ENCODE results near the gene RAVER2.
"Not testable (repeated sequence)": the region's sequence is repeated elsewhere in the genome, so short reads cannot be mapped to it uniquely, and the experiment has no call there.

RAVER2 gene

DNA sequence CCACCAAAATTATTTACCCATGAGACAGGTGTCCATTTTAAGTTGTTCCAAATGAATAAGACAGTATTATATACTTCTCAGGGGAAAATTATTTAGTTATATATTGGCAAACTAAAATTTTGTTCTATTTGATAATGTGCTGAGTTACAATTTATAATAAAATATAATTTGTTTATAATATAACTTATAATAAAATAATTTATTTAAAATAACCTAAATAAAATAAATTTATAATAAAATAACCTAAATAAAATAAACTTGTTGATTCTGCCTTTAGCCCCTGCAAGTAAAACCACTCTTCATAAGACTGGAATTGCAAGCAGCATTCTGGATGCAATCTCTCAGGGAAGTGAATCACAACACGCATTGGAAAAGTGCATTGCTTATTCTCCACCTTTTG is 69.6 kb downstream of the RAVER2 start:
- DNase-seq (ENCODE audit: low spot score): no peak

DNA sequence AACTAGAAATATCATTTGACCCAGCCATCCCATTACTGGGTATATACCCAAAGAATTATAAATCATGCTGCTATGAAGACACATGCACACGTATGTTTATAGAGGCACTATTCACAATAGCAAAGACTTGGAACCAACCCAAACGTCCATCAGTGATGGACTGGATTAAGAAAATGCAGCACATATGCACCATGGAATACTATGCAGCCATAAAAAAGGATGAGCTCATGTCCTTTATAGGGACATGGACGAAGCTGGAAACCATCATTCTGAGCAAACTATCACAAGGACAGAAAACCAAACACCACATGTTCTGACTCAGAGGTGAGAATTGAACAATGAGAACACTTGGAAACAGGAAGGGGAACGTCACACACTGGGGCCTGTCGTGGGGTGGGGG is 72.5 kb downstream of the RAVER2 start:
- not testable (repeated sequence) for DNase-seq (ENCODE audit: low spot score)

DNA sequence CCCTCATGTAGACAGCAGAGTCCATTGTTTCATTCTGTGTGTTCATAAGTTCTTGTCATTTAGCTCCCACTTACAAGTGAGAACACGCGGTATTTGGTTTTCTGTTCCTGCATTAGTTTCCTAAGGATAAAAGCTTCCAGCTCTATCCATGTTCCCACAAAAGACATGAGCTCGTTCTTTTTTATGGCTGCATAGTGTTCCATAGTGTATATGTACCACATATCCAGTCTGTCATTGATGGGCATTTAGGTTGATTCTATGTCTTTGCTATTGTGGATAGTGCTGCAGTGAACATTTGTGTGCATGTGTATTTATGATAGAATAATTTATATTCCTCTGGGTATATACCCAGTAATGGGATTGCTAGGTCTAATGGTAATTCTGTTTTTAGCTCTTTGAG is 75.7 kb downstream of the RAVER2 start:
- not testable (repeated sequence) for DNase-seq (ENCODE audit: low spot score)

DNA sequence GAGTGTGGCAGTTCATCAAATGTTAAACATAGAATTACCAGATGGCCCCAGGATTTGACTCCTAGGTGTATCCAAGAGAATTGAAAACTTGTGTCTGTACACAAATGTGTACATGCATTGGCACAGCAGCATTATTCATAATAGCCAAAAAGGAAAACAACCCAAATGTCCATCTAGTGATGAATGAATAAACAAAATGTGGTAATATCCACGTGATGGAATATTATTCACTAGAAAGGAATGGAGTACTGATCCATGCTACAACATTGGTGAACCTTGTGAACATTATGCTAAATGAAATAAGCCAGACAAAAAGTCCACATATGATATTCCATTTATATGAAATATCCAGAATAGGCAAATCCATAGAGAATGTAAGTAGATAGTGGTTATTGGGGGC is 77.7 kb downstream of the RAVER2 start:
- no peak for DNase-seq (ENCODE audit: low spot score)

DNA sequence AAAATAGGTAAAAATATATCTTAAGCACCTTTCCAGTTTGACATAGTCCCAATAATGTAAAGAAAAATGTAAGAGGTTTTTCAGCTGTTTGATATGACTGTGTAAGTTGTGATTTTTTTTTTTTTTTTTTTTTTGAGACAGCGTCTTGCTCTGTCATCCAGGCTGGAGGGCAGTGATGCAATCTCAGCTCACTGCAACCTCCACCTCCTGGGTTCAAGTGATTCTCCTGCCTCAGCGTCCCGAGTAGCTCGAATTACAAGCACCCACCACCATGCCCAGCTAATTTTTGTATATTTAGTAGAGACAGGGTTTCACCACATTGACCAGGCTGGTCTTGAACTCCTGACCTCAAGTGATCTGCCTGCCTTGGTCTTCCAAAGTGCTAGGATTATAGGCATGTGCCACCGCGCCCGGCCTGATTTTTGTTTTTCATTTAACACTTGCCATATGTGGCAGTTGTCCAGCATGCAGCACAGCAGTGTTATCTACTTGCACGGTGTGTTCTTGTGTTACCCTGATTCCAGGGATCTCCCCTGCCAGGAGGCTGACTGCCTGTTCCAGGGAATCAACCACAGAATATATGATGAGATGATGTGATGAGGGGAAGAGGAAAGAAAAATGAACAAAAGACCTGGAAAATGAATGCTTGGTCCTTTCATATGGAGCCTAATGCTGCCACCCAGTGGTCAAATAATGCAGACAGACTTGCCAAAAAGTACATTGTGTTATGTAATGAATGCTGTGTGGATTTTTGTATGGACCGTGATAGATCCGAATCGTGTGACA is 79.0 kb downstream of the RAVER2 start:
- peak; percentile 64 for DNase-seq (ENCODE audit: low spot score)

DNA sequence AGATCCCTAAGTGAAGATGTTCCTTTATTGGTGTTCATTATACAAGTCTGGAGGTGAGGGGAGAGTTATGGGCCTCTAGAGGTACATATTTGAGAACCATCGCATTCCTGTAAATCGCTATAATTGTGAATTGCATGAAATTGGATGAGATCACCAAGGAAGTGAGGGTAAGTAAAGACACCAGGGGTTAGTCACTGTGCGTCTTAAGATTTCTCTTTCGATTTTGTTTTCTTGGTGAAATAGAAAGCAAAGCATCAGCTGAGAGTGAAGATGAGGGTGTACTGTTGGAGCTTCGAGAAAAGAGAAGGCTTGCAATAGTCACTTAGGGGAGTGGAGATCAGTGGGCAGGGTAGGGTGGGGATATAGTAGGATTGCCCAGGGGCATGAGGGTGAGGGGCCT is 82.1 kb downstream of the RAVER2 start:
- no peak for DNase-seq (ENCODE audit: low spot score)

DNA sequence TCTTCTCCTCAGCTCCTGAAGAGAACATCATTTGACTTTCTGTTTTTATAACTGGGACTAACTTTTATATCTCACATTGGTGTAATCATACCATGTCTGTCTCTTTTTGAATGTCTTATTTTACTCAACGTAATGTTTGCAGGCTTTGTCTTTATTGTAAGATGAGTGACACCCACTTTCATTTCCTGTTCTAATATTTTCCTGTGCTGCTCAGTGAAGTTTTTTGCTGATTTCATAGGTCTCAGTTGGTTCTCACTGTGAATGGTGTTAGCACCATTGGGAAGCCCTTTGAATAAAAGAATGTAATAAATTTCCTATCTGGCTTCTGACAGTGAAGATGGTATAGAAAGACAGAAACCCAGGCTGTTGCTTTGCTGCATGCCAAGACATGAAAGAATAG is 84.0 kb downstream of the RAVER2 start:
- no peak for DNase-seq (ENCODE audit: low spot score)

DNA sequence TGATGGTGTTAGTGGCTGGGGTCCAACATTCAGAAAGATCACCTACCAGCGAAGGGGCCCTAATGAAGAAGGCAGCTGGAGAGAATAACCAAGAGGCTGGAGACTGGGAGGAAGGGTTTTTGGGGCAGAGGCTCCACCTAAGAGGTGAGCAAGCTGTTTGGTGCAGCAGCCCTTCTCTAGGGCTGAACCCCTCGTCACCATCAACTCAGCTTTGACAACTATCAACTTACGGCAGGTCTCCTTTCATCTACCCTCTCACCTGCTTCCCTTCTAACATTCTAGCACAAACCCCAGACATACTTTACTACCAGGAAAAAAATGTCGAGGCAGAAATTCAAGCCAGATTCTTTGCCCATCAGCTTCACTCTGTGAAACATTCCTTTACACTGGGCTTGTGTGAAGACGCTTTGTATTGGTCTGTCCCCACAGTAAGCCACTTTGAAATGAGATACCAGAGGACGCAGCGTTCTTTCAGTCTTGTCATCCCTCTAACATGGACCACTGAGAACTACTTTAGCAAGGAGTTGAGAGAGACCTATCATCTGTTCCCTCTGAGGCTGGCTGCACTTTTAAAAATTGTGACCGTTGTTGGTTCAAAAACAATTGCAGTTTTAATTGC is 84.6 kb downstream of the RAVER2 start:
- no peak for DNase-seq (ENCODE audit: low spot score)

DNA sequence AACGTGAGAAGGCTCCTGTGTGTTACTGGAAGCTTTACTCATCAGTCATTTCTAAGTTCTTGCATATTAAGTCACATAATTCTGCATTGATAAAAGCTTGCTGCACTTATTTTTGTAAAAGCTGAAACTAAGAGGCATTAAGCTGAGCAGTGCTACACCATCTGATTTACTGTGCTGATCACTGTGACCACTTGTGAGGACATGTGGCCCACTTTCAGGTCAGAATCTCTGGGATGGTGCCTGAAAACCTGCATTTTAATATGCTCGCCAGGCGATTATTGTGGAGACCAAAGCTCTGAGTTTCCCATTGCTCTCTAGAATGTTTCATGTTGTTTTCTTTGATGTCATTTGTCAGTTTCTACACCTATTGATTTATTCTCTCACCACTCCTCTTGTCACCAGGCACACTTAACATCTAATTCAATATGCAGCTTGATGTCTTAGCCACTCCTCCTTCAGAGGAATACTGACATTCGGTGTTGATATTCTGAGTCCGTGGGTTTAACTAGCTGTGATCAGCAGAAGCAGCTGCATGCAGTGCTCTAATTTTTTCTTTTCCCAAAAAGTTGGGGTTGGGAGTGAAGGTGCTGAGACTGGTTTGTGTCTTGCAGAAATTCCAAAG is 85.3 kb downstream of the RAVER2 start:
- no peak for DNase-seq (ENCODE audit: low spot score)

DNA sequence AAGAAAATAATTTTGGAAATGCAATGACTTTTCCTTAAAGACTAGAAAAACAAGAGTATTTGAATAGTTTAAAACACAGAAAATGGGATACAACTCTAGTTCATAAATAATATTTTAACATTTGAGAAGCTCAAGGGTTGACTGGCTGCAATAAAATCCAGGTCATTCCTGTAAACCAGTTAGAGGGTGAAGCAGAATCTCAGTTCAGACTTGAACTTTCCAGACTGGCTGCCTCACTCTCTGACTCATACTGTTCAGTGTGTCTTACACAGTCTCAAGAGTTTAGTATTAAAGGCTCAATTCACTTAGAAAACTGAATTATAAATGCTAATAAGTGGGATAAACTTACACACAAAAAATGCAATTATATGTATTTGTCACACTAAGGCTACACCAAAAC is 89.9 kb downstream of the RAVER2 start:
- DNase-seq (ENCODE audit: low spot score): peak; percentile 65

DNA sequence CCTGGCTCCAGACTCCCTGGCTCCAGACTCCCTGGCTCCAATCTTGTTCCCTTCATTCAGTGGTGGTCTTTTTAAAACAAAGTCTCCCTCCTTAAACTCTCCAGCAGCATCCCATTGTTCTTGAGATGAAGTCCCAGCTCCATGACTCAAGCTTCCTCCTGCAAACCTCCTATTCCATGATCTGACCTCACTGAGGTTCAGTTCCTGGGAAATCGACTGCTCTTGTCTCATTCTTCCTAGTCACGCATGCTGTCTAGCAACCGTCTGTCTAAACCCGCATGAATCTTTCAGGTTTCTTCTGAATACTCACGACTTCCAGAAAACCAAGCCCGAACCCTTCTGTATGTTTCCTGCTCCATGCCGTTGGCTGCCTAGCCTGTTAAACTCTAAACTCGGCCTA is 91.9 kb downstream of the RAVER2 start:
- DNase-seq (ENCODE audit: low spot score): no peak

DNA sequence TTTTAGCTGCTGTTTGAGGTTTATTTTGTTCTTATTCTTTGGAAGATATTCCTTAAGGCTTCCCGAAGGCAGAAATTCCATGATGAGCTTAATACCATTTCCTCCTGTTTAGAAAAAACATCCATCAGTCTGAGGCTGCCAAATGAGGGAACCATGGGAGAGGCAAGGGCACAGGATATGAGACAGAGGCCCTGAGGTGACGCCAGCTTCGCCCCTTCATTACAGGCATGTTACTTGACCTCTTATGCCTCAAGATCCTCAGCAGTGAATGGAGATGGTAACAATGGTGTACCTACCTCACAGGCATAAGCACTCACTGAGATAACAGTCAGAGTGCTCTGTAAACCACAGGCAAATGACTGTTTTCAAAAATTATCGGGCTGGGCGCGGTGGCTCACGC is 93.6 kb downstream of the RAVER2 start:
- no peak for DNase-seq (ENCODE audit: low spot score)

DNA sequence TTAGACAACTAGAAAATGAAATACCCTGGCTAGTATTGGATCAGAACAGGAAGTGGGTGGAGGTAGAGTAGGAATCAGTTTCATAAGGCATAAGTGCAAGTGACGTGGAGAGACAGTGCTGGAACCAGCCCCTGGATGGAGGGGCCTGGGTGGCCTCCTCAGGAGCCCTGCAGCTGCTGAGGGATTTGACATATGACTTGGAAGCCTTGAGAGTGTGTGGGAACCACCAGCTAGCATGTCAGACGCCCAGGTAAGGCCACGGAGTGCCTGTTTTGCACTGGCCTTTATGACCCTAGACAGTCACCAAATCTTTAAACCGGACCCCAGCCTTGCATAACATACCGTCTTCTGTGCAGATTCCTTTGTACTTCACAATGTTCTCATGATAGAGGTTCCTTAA is 94.4 kb downstream of the RAVER2 start:
- no peak for DNase-seq (ENCODE audit: low spot score)

DNA sequence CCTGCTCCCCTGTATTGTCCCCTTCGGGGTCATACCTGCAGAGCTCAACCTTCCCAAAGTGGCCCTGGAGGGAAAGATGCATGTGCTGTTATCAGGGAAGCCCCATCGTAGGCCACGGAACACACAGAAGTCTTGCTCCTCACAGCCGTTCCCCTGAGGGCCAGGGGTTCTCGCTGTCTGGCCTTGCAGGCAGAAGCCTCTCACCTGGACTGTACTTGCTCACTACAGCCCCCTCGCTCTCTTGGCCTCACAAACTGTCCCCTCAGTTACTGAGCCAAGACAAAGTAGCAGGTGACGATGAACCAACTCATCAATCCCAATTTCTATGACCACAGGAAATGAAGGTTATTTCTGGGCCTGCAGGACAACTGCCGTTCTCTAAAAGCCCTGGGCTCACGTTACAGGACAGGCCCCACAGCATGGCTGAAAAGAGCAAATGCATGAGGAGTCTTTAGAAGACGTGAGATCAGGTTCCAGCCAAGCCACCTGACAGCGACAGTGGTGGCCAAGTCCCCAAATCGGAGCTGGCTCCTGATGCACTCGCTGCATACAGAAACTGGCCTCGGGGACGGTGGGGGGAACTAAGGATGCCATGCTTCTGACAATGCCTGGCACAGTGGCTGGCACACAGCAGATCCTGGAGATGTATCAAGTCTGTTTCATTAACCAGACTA is 95.0 kb downstream of the RAVER2 start:
- no peak for DNase-seq (ENCODE audit: low spot score)

DNA sequence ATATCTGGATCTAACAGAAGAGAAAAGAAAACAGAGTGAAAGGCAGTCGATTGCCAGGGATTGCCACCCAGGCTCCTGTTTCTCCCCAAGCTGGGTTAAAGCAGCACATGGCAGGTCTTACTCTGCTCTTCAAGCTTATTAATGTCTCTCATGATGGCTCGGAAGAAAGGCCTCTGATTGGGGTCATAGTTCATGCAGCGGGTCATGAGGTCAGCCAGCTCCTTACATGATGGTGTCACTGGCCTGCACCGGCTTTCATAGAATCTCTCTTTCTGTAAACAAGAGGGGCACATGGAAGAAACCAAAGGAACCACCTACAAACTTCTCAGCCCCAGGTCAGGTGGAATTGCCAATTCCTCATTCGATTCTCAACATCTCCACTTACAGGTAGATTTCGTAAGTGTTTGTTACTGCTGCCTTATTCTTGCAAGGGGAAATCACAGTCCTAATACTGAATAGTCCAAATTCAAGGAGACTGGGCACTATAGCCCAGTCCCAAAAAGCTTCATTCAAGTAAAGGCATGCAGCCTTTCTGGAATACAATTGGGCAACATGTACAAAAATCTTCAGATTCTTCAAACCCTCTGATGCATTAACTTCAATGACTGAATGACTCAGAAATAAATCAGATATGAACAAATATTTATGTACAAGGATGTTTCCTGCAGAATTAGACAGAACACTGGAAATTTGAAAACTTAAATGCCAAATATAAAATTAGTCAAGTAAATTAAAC is 96.6 kb downstream of the RAVER2 start:
- DNase-seq (ENCODE audit: low spot score): no peak

DNA sequence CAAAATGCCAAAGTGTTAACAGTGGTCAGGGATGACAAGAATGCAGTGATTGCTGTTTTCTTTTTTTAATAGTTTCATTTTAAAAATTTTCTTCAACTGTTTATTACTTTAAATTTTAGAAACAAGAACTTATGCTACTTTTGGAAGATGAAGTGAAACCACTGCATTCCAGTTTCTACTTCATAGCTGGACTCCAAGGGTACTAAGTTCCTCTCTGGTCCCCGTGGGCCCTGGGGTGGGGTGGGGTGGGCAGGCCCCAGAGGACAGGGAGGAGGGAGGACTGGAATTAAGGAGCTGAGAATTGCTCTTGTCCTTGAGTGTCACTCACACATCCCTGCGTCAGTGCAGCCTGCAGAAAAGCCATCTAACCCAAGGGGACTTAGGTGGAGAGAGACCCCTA is 97.3 kb downstream of the RAVER2 start:
- no peak for DNase-seq (ENCODE audit: low spot score)

DNA sequence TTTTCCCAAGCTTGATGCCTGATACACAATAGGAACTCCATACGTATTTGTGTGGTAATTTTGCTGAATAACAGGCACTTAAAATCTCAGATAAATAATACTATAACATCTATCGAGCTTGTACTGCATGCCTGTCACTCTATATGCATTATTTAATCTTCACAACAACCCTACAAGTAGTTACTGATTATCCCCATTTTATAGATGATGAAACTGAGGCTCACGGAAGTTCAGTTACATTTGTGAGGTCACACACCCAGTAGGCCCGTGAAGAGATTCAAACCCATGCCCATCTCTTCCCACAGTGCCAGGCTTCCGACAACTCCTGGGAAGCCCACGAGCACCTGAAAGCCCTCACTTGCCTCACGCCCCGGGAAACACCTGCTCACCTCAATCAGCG is 98.8 kb downstream of the RAVER2 start:
- no peak for DNase-seq (ENCODE audit: low spot score)

DNA sequence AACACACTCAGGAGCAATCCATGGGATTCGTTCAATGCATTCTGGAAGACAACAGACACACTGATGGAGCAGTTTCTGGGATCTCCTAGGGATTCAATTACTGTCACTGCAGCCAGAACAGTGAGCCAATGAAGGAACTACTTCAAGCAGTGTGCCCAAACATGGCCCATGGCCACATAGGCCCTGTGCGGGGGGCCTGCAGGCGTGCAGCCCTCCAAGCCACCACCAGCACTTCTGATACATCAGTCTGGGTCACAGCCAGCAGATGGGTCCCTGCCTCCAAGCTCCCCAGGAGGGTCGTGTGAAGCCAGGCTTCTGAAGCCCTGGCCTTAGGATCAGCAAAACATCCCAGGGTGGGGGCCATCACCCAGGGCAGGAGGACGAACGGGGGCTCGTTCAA is 99.3 kb downstream of the RAVER2 start:
- DNase-seq (ENCODE audit: low spot score): no peak

DNA sequence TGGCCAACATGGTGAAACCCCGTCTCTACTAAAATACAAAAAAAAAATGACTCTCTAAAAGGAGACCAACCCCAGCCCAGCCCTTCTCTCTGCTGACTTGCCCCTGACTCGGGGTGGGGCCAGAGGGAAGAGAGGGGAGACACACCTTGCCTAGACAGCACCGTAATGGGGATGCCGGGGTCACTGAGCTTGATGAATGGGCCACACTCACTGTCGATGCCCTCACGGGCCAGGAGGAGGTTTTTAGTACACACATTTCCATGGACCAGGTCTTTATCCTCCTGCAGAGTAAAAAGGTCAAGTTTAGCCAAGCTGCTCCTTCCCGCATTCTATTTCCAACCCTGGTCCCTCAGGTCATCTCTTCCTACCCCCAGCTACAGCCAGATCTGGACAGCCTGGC is 99.7 kb downstream of the RAVER2 start:
- DNase-seq (ENCODE audit: low spot score): no peak

DNA sequence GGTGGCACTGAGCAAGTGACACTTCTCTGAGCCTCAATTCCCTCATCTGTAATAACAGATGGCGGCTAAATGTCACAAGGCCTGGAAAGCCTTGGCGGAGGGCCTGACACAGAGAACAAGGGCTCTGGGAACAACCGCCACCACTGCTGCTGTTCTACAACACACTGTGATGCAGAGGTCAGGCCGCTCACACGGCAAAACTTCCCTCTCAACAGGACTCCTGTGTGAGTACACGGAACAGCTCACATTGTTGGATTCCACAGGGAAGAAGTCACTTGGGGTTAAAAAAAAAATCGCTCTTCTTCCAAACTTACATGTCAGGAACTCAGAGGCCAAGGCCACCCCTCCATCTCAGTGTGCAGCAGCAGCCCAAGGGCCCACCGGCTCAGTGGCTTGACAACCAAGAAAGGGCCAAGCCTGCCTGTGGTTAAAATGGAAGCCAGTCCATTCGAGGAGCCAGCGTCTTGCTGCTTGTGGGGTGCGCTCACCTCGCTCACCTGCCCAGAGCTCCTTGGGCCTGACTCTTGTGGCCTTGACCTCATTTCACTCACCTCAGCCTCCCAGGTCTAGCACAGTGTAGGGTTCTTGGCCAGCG is 101.1 kb downstream of the RAVER2 start:
- no peak for DNase-seq (ENCODE audit: low spot score)

DNA sequence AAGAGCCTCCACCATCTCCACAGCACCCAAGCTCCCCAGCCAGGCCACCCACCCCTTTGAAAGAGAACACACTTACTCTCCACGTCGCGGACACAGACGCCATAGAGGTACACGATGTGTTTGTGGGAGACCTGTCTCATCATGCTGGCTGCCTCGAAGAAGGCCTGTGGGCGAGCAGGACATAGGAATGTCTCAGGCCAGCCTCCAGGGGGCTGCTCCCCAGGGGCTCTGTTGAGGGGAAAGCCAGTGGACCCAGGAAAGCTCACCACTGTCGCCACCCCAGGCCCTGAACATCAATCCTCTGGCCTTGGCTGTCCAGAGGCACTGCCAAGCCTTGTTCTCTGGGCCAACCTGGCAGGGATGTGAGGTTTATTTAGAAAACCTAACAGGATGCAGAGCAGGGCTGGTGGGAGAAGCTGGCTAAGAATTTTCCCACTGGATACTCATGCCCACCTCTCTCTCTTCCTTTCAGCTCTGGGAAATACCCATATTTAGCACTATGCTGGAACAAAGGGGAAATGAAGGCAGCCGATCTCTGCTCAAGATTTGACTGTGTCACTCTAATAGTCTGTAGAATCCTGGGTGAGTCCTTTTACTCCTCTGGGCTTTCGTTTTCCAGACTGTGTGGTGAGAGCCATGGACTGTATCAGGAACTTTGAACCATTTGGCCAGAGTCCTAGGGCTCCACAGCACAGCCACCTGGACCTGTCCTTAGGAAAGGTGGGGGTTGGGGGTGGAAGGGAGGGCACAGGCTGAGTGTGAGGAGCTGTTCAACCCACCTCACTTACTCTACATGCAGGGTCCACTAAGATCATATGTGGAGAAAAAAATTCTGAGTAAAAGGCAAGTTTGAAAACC is 101.9 kb downstream of the RAVER2 start:
- no peak for DNase-seq (ENCODE audit: low spot score)
